ENCODE results near the gene DAGLA. TPM values are rescaled to one million over a fixed set of nuclear protein-coding genes. Genes with fewer than 3 reads are reported as not detected.

The DAGLA gene
- total and polyA plus RNA-seq, 2 donors from 2014 or later: 1.4 to 3.9 TPM

- Histone ChIP-seq H3K36me3 (ENCODE audit: control insufficient read depth in 2 of 3, insufficient read depth in 3 of 3, low read length in 3 of 3) (no peaks in the 10 kb centered on the region), H3K9ac (ENCODE audit: low read length in 3 of 3) (no peak overlapping the region), H3K4me1 (ENCODE audit: control insufficient read depth in 2 of 3, insufficient read depth in 2 of 3, low read depth in 1 of 3, low read length in 3 of 3) (peaks cover 0 to 2% (median 0%) of the 10 kb centered on the region in 3 donors), H3K27ac (ENCODE audit: low read depth in 2 of 2, low read length in 2 of 2) (no peak overlapping the region), H3K9me3 (ENCODE audit: control insufficient read depth in 2 of 3, insufficient read depth in 1 of 3, low read length in 3 of 3) (no peaks in the 10 kb centered on the region), H3K27me3 (ENCODE audit: control insufficient read depth, insufficient read depth, low read length) (no peaks in the 10 kb centered on the region), H3K4me3 (ENCODE audit: low read length in 3 of 3) (no peak overlapping the region)
- no peak for FAIRE-seq
- intact Hi-C loops (cut with DNase I): no loop called here
- no peak for DNase-seq
- TF ChIP-seq CTCF (IDR thresholded peaks at IDR 0.05; ENCODE audit: borderline replicate concordance, extremely low read depth, insufficient read depth): no peak
These were observed 44.4 kb upstream of the DAGLA start for GRCh38 chr11:61635787-61636186.

GRCh38 chr11:61636676-61637075, 43.5 kb upstream of the DAGLA start:
- no peak for DNase-seq
- H3K4me3 ChIP-seq (ENCODE audit: low read length in 3 of 3): no peak overlapping the region
- FAIRE-seq: no peak
- no peak overlapping the region for H3K9ac ChIP-seq (ENCODE audit: low read length in 3 of 3)
- no peak for TF ChIP-seq CTCF (IDR thresholded peaks at IDR 0.05; ENCODE audit: borderline replicate concordance, extremely low read depth, insufficient read depth)
- intact Hi-C loops (cut with DNase I): no loop called here
- peaks cover 0 to 2% (median 0%) of the 10 kb centered on the region in 3 donors for H3K4me1 ChIP-seq (ENCODE audit: control insufficient read depth in 2 of 3, insufficient read depth in 2 of 3, low read depth in 1 of 3, low read length in 3 of 3)
- no peaks in the 10 kb centered on the region for H3K36me3 ChIP-seq (ENCODE audit: control insufficient read depth in 2 of 3, insufficient read depth in 3 of 3, low read length in 3 of 3)
- H3K9me3 ChIP-seq (ENCODE audit: control insufficient read depth in 2 of 3, insufficient read depth in 1 of 3, low read length in 3 of 3): no peaks in the 10 kb centered on the region
- no peaks in the 10 kb centered on the region for H3K27me3 ChIP-seq (ENCODE audit: control insufficient read depth, insufficient read depth, low read length)
- H3K27ac ChIP-seq (ENCODE audit: low read depth in 2 of 2, low read length in 2 of 2): no peak overlapping the region

GRCh38 chr11:61637277-61637676, 42.9 kb upstream of the DAGLA start:
- Histone ChIP-seq H3K36me3 (ENCODE audit: control insufficient read depth in 2 of 3, insufficient read depth in 3 of 3, low read length in 3 of 3) (no peaks in the 10 kb centered on the region), H3K27ac (ENCODE audit: low read depth in 2 of 2, low read length in 2 of 2) (no peak overlapping the region), H3K4me1 (ENCODE audit: control insufficient read depth in 2 of 3, insufficient read depth in 2 of 3, low read depth in 1 of 3, low read length in 3 of 3) (peaks cover 0 to 2% (median 0%) of the 10 kb centered on the region in 3 donors), H3K9me3 (ENCODE audit: control insufficient read depth in 2 of 3, insufficient read depth in 1 of 3, low read length in 3 of 3) (no peaks in the 10 kb centered on the region), H3K9ac (ENCODE audit: low read length in 3 of 3) (no peak overlapping the region), H3K27me3 (ENCODE audit: control insufficient read depth, insufficient read depth, low read length) (no peaks in the 10 kb centered on the region), H3K4me3 (ENCODE audit: low read length in 3 of 3) (no peak overlapping the region)
- intact Hi-C loops (cut with DNase I): no loop called here
- DNase-seq (no peak), FAIRE-seq (no peak)
- TF ChIP-seq CTCF (IDR thresholded peaks at IDR 0.05; ENCODE audit: borderline replicate concordance, extremely low read depth, insufficient read depth): no peak

GRCh38 chr11:61639816-61640443, 40.3 kb upstream of the DAGLA start:
- Histone ChIP-seq H3K36me3 (ENCODE audit: control insufficient read depth in 2 of 3, insufficient read depth in 3 of 3, low read length in 3 of 3) (no peaks in the 10 kb centered on the region), H3K4me1 (ENCODE audit: control insufficient read depth in 2 of 3, insufficient read depth in 2 of 3, low read depth in 1 of 3, low read length in 3 of 3) (peaks cover 0 to 2% (median 0%) of the 10 kb centered on the region in 3 donors), H3K9ac (ENCODE audit: low read length in 3 of 3) (no peak overlapping the region), H3K27me3 (ENCODE audit: control insufficient read depth, insufficient read depth, low read length) (no peaks in the 10 kb centered on the region), H3K4me3 (ENCODE audit: low read length in 3 of 3) (no peak overlapping the region), H3K27ac (ENCODE audit: low read depth in 2 of 2, low read length in 2 of 2) (no peak overlapping the region), H3K9me3 (ENCODE audit: control insufficient read depth in 2 of 3, insufficient read depth in 1 of 3, low read length in 3 of 3) (no peaks in the 10 kb centered on the region)
- no peak for FAIRE-seq
- DNase-seq: no peak
- intact Hi-C loops (cut with DNase I): no loop called here
- TF ChIP-seq CTCF (IDR thresholded peaks at IDR 0.05; ENCODE audit: borderline replicate concordance, extremely low read depth, insufficient read depth): no peak

Data from kidney (tissue), 14 donors.